IMR-90 (cell line): ENCODE results near the gene TK2. TPM values are rescaled to one million over a fixed set of nuclear protein-coding genes. Genes with fewer than 3 reads are reported as not detected.

ENCODE experiments used
- ATAC-seq: fragments of 200-7000 bp; cut with Tn5 transposase; 2 replicates; pipeline ENCODE4 v1.9.1; 2020; ENCODE audit warnings: low read depth, mild to moderate bottlenecking, moderate library complexity
- BruUV-seq: library from RNA; stranded (reverse); fragments of 400-500 nt; replicated peaks from 2 replicates; lab custom pipeline; 2021; lab: Mats Ljungman, UMichigan
- CTCF ChIA-PET: fragments of 300-600 bp; formaldehyde crosslinking; extraction: SDS; loops from one replicate; lab custom pipeline; 2021; ENCODE audit warnings: antibody characterized with exemption; lab: Yijun Ruan, JAX
- POLR2A ChIA-PET: fragments of 300-600 bp; sonication (Branson Sonifier 250); formaldehyde crosslinking; loops from one replicate; lab custom pipeline; 2022; ENCODE audit warnings: antibody characterized with exemption; ENCODE audit not compliant: unreplicated experiment; lab: Charles Lee
- DNase-seq: peaks from one replicate; pipeline ENCODE4 v3.0.0; 2013
- H2AFZ ChIP-seq: replicated peaks from 2 replicates; pipeline ENCODE3; 2013; ENCODE audit warnings: low read length, mild to moderate bottlenecking; ENCODE audit not compliant: poor library complexity
- H2AK5ac ChIP-seq: 2 replicates; pipeline ENCODE4 v1.6.1; 2013; ENCODE audit warnings: low read depth, low read length, inconsistent platforms
- H2AK9ac ChIP-seq: replicated peaks from 2 replicates; pipeline ENCODE3; 2013; ENCODE audit warnings: mild to moderate bottlenecking, low read depth, low read length, moderate library complexity; ENCODE audit not compliant: poor library complexity
- H2BK120ac ChIP-seq: 2 replicates; pipeline ENCODE4 v1.6.1; 2013; ENCODE audit warnings: low read depth, low read length, inconsistent platforms
- H2BK15ac ChIP-seq: 3 replicates; pipeline ENCODE4 v1.6.1; 2013; ENCODE audit warnings: low read depth, low read length, inconsistent platforms
- H2BK20ac ChIP-seq: 2 replicates; pipeline ENCODE4 v1.6.1; 2013; ENCODE audit warnings: low read depth, mild to moderate bottlenecking, inconsistent platforms, low read length, moderate library complexity
- H2BK5ac ChIP-seq: 2 replicates; pipeline ENCODE4 v1.6.1; 2013; ENCODE audit warnings: mild to moderate bottlenecking, low read depth, low read length, inconsistent platforms; ENCODE audit not compliant: poor library complexity, severe bottlenecking
- H3K14ac ChIP-seq: replicated peaks from 2 replicates; pipeline ENCODE4 v1.6.1; 2013; ENCODE audit warnings: low read depth, low read length, inconsistent platforms
- H3K18ac ChIP-seq: 2 replicates; pipeline ENCODE4 v1.6.1; 2013; ENCODE audit warnings: low read depth, low read length, control low read depth
- H3K23ac ChIP-seq: 2 replicates; pipeline ENCODE4 v1.6.1; 2013; ENCODE audit warnings: low read depth, low read length, inconsistent platforms
- H3K27ac ChIP-seq: 2 replicates; pipeline ENCODE4 v1.5.1; 2013; ENCODE audit warnings: mild to moderate bottlenecking, control low read depth, low read length; ENCODE audit not compliant: insufficient read depth
- H3K27me3 ChIP-seq: 2 replicates; pipeline ENCODE4 v1.6.1; 2013; ENCODE audit warnings: low read length; ENCODE audit not compliant: control insufficient read depth, insufficient read depth
- H3K36me3 ChIP-seq: 2 replicates; pipeline ENCODE4 v1.6.1; 2013; ENCODE audit warnings: low read length, mixed read lengths; ENCODE audit not compliant: control insufficient read depth, insufficient read depth
- H3K4ac ChIP-seq: 2 replicates; pipeline ENCODE4 v1.6.1; 2013; ENCODE audit warnings: low read depth, low read length, inconsistent platforms
- H3K4me1 ChIP-seq: 2 replicates; pipeline ENCODE4 v1.6.1; 2013; ENCODE audit warnings: low read length, mixed read lengths; ENCODE audit not compliant: control insufficient read depth, insufficient read depth
- H3K4me2 ChIP-seq: 2 replicates; pipeline ENCODE4 v1.6.1; 2013; ENCODE audit warnings: low read depth, mild to moderate bottlenecking, control low read depth, low read length, moderate library complexity
- H3K4me3 ChIP-seq: 2 replicates; pipeline ENCODE4 v1.5.1; 2013; ENCODE audit warnings: low read depth, mild to moderate bottlenecking, control low read depth, low read length, moderate library complexity; ENCODE audit not compliant: insufficient read depth
- H3K56ac ChIP-seq: 2 replicates; pipeline ENCODE4 v1.6.1; 2013; ENCODE audit warnings: low read length, inconsistent platforms; ENCODE audit not compliant: insufficient read depth; ENCODE audit errors: extremely low read depth
- H3K79me1 ChIP-seq, 2 experiments: 2 replicates each; pipeline ENCODE4 v1.6.1; 2013; ENCODE audit warnings: low read length in 2 of 2, inconsistent platforms in 1 of 2, low read depth in 1 of 2
- H3K9ac ChIP-seq: 2 replicates; pipeline ENCODE4 v1.6.1; 2013; ENCODE audit warnings: low read depth, low read length, control low read depth
- H3K9me1 ChIP-seq: 2 replicates; pipeline ENCODE4 v1.6.1; 2013; ENCODE audit warnings: low read length, inconsistent platforms; ENCODE audit not compliant: insufficient read depth
- H3K9me3 ChIP-seq: 2 replicates; pipeline ENCODE4 v1.6.1; 2013; ENCODE audit warnings: low read length; ENCODE audit not compliant: control insufficient read depth, insufficient read depth
- H4K20me1 ChIP-seq: 2 replicates; pipeline ENCODE4 v1.6.1; 2013; ENCODE audit warnings: low read length, inconsistent platforms; ENCODE audit not compliant: insufficient read depth
- H4K5ac ChIP-seq: 2 replicates; pipeline ENCODE4 v1.6.1; 2013; ENCODE audit warnings: mild to moderate bottlenecking, low read depth, low read length, control low read depth
- H4K8ac ChIP-seq, 2 experiments: 2 replicates each; pipeline ENCODE4 v1.6.1; 2013; ENCODE audit warnings: low read depth in 2 of 2, low read length in 2 of 2, control low read depth in 1 of 2, inconsistent platforms in 1 of 2
- H4K91ac ChIP-seq: 2 replicates; pipeline ENCODE4 v1.6.1; 2013; ENCODE audit warnings: low read depth, low read length, inconsistent platforms; ENCODE audit not compliant: insufficient read depth
- CEBPB ChIP-seq: IDR thresholded peaks from 2 replicates; pipeline ENCODE4 v1.6.1; 2012; ENCODE audit warnings: low read depth, low read length, improper control_type of control experiment
- FOS ChIP-seq: fragments of 150-350 bp; IDR thresholded peaks from 2 replicates; pipeline ENCODE4 v1.6.1; 2016; ENCODE audit warnings: low read depth, low read length
- MAFK ChIP-seq: IDR thresholded peaks from 2 replicates; pipeline ENCODE4 v1.6.1; 2012; ENCODE audit warnings: low read depth, low read length, improper control_type of control experiment
- MAZ ChIP-seq: IDR thresholded peaks from 2 replicates; pipeline ENCODE4 v1.6.1; 2012; ENCODE audit warnings: low read depth, mild to moderate bottlenecking, low read length, improper control_type of control experiment, moderate library complexity, borderline replicate concordance
- MXI1 ChIP-seq: IDR thresholded peaks from 2 replicates; pipeline ENCODE4 v1.6.1; 2012; ENCODE audit warnings: low read depth, mild to moderate bottlenecking, low read length, moderate library complexity, borderline replicate concordance
- NFE2L2 ChIP-seq: fragments of 150-350 bp; IDR thresholded peaks from 2 replicates; pipeline ENCODE4 v1.6.1; 2016; ENCODE audit warnings: low read depth, mild to moderate bottlenecking, low read length
- POLR2A ChIP-seq: IDR thresholded peaks from 2 replicates; pipeline ENCODE4 v1.6.1; 2012; ENCODE audit warnings: mild to moderate bottlenecking, low read depth, low read length
- RAD21 ChIP-seq: IDR thresholded peaks from 2 replicates; pipeline ENCODE4 v1.6.1; 2012; ENCODE audit warnings: low read length, improper control_type of control experiment
- RCOR1 ChIP-seq: IDR thresholded peaks from 2 replicates; pipeline ENCODE4 v1.6.1; 2012; ENCODE audit warnings: mild to moderate bottlenecking, low read length, improper control_type of control experiment; ENCODE audit not compliant: insufficient replicate concordance
- RFX5 ChIP-seq: IDR thresholded peaks from 2 replicates; pipeline ENCODE4 v1.8.0; 2012; ENCODE audit warnings: low read depth, mild to moderate bottlenecking, low read length, moderate library complexity
- WGBS, 2 experiments: methylation state at CpG; one replicate each; pipeline versions ENCODE4 v1.1.5 to v1.1.7; 2013; ENCODE audit warnings: missing lambda C conversion rate in 2 of 2; ENCODE audit not compliant: insufficient read length in 1 of 2; ENCODE audit errors: extremely low coverage in 2 of 2; 5-methylcytosine and 5-hydroxymethylcytosine counted together
- dilution Hi-C: fragments of 300-500 bp; cut with HindIII; formaldehyde crosslinking; loops from one replicate; pipeline ENCODE4 v1.14.3; 2018; ENCODE audit warnings: low sequenced_read_pairs; ENCODE audit not compliant: unreplicated experiment
- in situ Hi-C: fragments of 300-500 bp; cut with MboI; formaldehyde crosslinking; loops from 3 replicates; pipeline ENCODE4 v1.14.3; 2019; ENCODE audit warnings: low sequenced_read_pairs, inconsistent platforms, mixed read lengths
- intact Hi-C: fragments of 100-400 bp; cut with micrococcal nuclease; formaldehyde crosslinking; loops from 2 replicates; pipeline ENCODE4 v1.10.0; 2022
- polyA plus RNA-seq, 3 experiments: library from polyadenylated mRNA; depleted of rRNA; stranded (reverse); fragments of >200 nt; gene quantifications; 2 replicates each; pipeline ENCODE4 v1.2.3, GENCODE V29; 2012; ENCODE audit warnings: low replicate concordance in 1 of 3
- total RNA-seq: library from RNA; depleted of rRNA; stranded (reverse); fragments of >200 nt; gene quantifications from 2 replicates; pipeline ENCODE4 v1.2.3, GENCODE V29; 2012
- TF ChIP-seq, protein P1 (sequence below): fragments of 150-350 bp; IDR thresholded peaks from 2 replicates; pipeline ENCODE4 v1.6.1; 2017; ENCODE audit warnings: mild to moderate bottlenecking, antibody characterized with exemption, low read length, low read depth

TK2 gene
- total and polyA plus RNA-seq, 2 of the 4 experiments (the other 2 are of a cell fraction), result 14.7 to 16.5 TPM

DNA sequence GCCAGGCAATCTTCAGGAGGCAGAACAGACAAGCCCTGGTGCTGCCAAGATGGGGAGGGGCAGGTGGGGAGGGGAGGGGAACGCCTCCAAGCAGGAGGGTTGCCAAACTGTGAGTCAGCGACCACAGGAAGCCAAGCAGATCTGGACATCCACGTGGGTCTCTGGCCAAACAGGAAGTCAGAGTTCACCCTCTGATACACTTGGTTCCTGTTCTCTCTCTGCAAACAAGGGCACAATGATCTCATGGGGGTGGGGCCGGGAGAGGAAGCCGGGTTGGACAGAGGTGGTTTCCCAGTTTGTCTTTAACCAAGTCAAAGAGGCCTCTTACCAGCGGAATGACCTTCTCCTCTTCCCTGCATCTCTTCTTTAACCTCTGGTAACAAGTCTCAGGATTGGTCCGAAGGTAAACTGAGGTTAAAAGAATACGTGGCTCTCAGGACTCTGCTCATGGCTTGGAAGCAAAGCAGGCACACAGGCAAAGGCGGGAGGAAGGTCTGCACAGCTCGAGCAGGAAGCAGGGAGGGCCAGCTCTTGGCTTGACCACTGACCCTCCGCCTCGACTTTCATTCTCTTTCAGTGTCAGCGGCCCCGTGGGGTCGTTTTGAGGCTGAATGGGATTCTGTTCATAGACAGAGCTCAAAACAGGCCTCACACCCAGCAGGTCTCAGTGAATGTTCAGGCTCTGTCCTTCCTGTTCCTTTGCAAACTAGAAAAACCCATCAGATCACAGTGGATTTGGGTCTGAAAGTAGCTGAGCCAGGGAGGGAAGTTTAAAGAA lies 32.9 kb downstream of the TK2 start:
- H3K36me3 ChIP-seq, result peaks cover 2% of the 10 kb centered on the region; the same call in 1 of the 2 replicates
- H3K27ac ChIP-seq, result peak overlapping the region; percentile 95
- in situ Hi-C loops (no loop called here), intact Hi-C loops (loop anchor here (1.0 kb wide), 1 partner anchor 111 kb away; no protein-coding TSS in a partner anchor), dilution Hi-C loops (no loop called here)
- no peak for TF ChIP-seq RFX5
- peak; percentile 71 for TF ChIP-seq CEBPB
- TF ChIP-seq RAD21, result 0 out of 2 replicates have a peak, but pooled peaks have one; percentile 5
- peak; percentile 66 for TF ChIP-seq FOS
- no peak for TF ChIP-seq POLR2A
- TF ChIP-seq MAFK, result no peak
- TF ChIP-seq MXI1, result peak; percentile 85; the same call in 1 of the 2 replicates
- TF ChIP-seq, protein P1, sequence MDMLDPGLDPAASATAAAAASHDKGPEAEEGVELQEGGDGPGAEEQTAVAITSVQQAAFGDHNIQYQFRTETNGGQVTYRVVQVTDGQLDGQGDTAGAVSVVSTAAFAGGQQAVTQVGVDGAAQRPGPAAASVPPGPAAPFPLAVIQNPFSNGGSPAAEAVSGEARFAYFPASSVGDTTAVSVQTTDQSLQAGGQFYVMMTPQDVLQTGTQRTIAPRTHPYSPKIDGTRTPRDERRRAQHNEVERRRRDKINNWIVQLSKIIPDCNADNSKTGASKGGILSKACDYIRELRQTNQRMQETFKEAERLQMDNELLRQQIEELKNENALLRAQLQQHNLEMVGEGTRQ, result peak; percentile 76; the same call in 1 of the 2 replicates
- TF ChIP-seq NFE2L2, result no peak
- no peak for TF ChIP-seq RCOR1
- peak; percentile 98 for TF ChIP-seq MAZ
- no peaks in the 10 kb centered on the region for H3K27me3 ChIP-seq
- 70% methylated on average over 9 of the region's 15 CpGs; no CpG with 5 or more reads in 1 of the 2 experiments for WGBS, 2 experiments
- peaks cover 3 to 47% of the 10 kb centered on the region in 2 experiments; a peak in 3 of 4 replicates for H3K79me1 ChIP-seq
- peak overlapping the region; percentile 98 for H2AK5ac ChIP-seq
- peak overlapping the region; percentile 97; the same call in 2 of the 3 replicates for H2BK15ac ChIP-seq
- DNase-seq (peak; percentile 99), ATAC-seq (peak; percentile 95)
- peak overlapping the region; percentile 99 for H3K4ac ChIP-seq
- H3K9me3 ChIP-seq, result no peaks in the 10 kb centered on the region
- peak overlapping the region; percentile 92 for H4K5ac ChIP-seq
- no TSS peak for BruUV-seq
- H3K9me1 ChIP-seq, result peaks cover 48% of the 10 kb centered on the region
- peaks cover 36% of the 10 kb centered on the region for H3K4me1 ChIP-seq
- H3K18ac ChIP-seq, result peak overlapping the region; percentile 91
- CTCF ChIA-PET, result no interaction called here
- POLR2A ChIA-PET, result no interaction called here
- H3K9ac ChIP-seq, result peak overlapping the region; percentile 46
- peak overlapping the region; percentile 97 for H2AK9ac ChIP-seq
- H3K4me3 ChIP-seq, result no peak overlapping the region
- peak overlapping the region; percentile 91 to 99 for H4K8ac ChIP-seq
- peak overlapping the region; percentile 97 for H2BK20ac ChIP-seq
- peak overlapping the region; percentile 44 for H3K4me2 ChIP-seq
- peak overlapping the region; percentile 97 for H3K14ac ChIP-seq
- peak overlapping the region; percentile 88 for H2AFZ ChIP-seq
- H3K23ac ChIP-seq, result peak overlapping the region; percentile 90
- H4K20me1 ChIP-seq, result peaks cover under 1% of the 10 kb centered on the region; the same call in 1 of the 2 replicates
- peak overlapping the region; percentile 93 for H2BK5ac ChIP-seq
- peak overlapping the region; percentile 99 for H4K91ac ChIP-seq
- H3K56ac ChIP-seq, result peak overlapping the region; percentile 88
- peak overlapping the region; percentile 97 for H2BK120ac ChIP-seq
